HepG2 (cell line): ENCODE measurements around the gene CCDC57. TPM values are rescaled to one million over a fixed set of nuclear protein-coding genes. Genes with fewer than 3 reads are reported as not detected.

Source experiments
- ATAC-seq: fragments of 200-7000 bp; cut with Tn5 transposase; 3 replicates; pipeline ENCODE4 v1.9.1; 2020; ENCODE audit warnings: mild to moderate bottlenecking, moderate library complexity
- BruUV-seq: library from RNA; stranded (reverse); fragments of 400-500 nt; replicated peaks from 2 replicates; lab custom pipeline; 2021; lab: Mats Ljungman, UMichigan
- CTCF ChIA-PET: fragments of 300-600 bp; formaldehyde crosslinking; extraction: SDS; loops from one replicate; lab custom pipeline; 2021; ENCODE audit warnings: low total read pairs, inconsistent platforms, low intra/inter-chr PET ratio; lab: Yijun Ruan, JAX
- POLR2A ChIA-PET: fragments of 350-600 bp; sonication (Branson Sonifier 250); formaldehyde crosslinking; loops from one replicate; lab custom pipeline; 2020; ENCODE audit warnings: antibody characterized with exemption, inconsistent platforms; lab: Yijun Ruan, JAX
- DNase-seq: peaks from one replicate; pipeline ENCODE4 v3.0.0-alpha.2; 2015; ENCODE audit warnings: low spot score
- FAIRE-seq: peaks from 3 replicates; lab custom pipeline; 2011; peaks lifted over from hg19 to GRCh38; lab: Jason Lieb, UNC
- H2AFZ ChIP-seq: one replicate; pipeline ENCODE4 v1.6.1; 2011; ENCODE audit warnings: low read length, inconsistent platforms
- H3K27ac ChIP-seq: fragments of 300-600 bp; 3 replicates; pipeline ENCODE4 v1.8.0; 2011; ENCODE audit warnings: mixed run types, mild to moderate bottlenecking, mixed read lengths, low read length, inconsistent platforms; ENCODE audit not compliant: insufficient read depth; ENCODE audit errors: extremely low read length
- H3K27me3 ChIP-seq, 2 experiments: fragments of 200-600 bp in 1 of 2; 2 replicates in 1 of 2; 3 replicates in 1 of 2; pipeline versions ENCODE4 v1.6.0 to v1.8.0; 2011; ENCODE audit warnings: low read length in 2 of 2, mild to moderate bottlenecking in 2 of 2, moderate library complexity in 2 of 2, inconsistent platforms in 1 of 2; ENCODE audit not compliant: insufficient read depth in 2 of 2, control insufficient read depth in 1 of 2
- H3K36me3 ChIP-seq, 2 experiments: fragments of 200-600 bp in 1 of 2; replicated peaks in 1 of 2; 2 replicates in 1 of 2; 3 replicates in 1 of 2; pipeline versions ENCODE4 v1.5.1 to v1.8.0; 2011; ENCODE audit warnings: low read length in 2 of 2, inconsistent platforms in 1 of 2; ENCODE audit not compliant: insufficient read depth in 2 of 2, control insufficient read depth in 1 of 2
- H3K4me1 ChIP-seq: 2 replicates; pipeline ENCODE4 v1.5.1; 2012; ENCODE audit warnings: low read length, inconsistent platforms; ENCODE audit not compliant: insufficient read depth
- H3K4me2 ChIP-seq: 2 replicates; pipeline ENCODE4 v1.6.0; 2011; ENCODE audit warnings: low read depth, low read length, inconsistent platforms
- H3K4me3 ChIP-seq, 3 experiments: fragments of 200-600 bp in 1 of 3; sonication (generic), shearing (Covaris generic) in 1 of 3; replicated peaks in 1 of 3; 2 replicates each; pipeline ENCODE4 v1.5.1; 2011 to 2016; ENCODE audit warnings: low read length in 3 of 3, inconsistent platforms in 2 of 3, low read depth in 2 of 3, mild to moderate bottlenecking in 2 of 3, control low read depth in 1 of 3, mixed read lengths in 1 of 3; ENCODE audit not compliant: insufficient read depth in 1 of 3
- H3K79me2 ChIP-seq: one replicate; pipeline ENCODE4 v1.6.1; 2011; ENCODE audit warnings: low read length, inconsistent platforms; ENCODE audit not compliant: insufficient read depth
- H3K9ac ChIP-seq: 2 replicates; pipeline ENCODE4 v1.6.0; 2011; ENCODE audit warnings: mild to moderate bottlenecking, low read depth, low read length, inconsistent platforms; ENCODE audit not compliant: insufficient read depth
- H3K9me3 ChIP-seq: 2 replicates; pipeline ENCODE4 v1.5.1; 2012; ENCODE audit warnings: mild to moderate bottlenecking, low read length
- H4K20me1 ChIP-seq: 2 replicates; pipeline ENCODE4 v1.6.0; 2011; ENCODE audit warnings: inconsistent platforms, mild to moderate bottlenecking, low read length, moderate library complexity; ENCODE audit not compliant: insufficient read depth
- AGO2 ChIP-seq: fragments of 200-400 bp; formaldehyde crosslinking; optimal IDR thresholded peaks from 2 replicates; pipeline ENCODE3; 2017; ENCODE audit warnings: mild to moderate bottlenecking, low read depth, low read length, moderate library complexity
- AKAP8 ChIP-seq: sonication (generic); formaldehyde crosslinking; IDR thresholded peaks from 2 replicates; pipeline ENCODE4 v1.5.1; 2020; ENCODE audit warnings: mild to moderate bottlenecking, missing genetic modification reagents
- ATF7 ChIP-seq, 2 experiments: fragments of 450-650 bp in 1 of 2; sonication (generic) in 1 of 2; formaldehyde crosslinking in 1 of 2; IDR thresholded peaks; 2 replicates each; pipeline versions ENCODE4 v1.4.0 to v1.6.1; 2016 to 2020; ENCODE audit warnings: antibody characterized with exemption in 1 of 2, mild to moderate bottlenecking in 1 of 2, missing genetic modification reagents in 1 of 2
- BCL3 ChIP-seq: sonication (generic); formaldehyde crosslinking; IDR thresholded peaks from 2 replicates; pipeline ENCODE4 v1.5.1; 2020; ENCODE audit warnings: mild to moderate bottlenecking, missing genetic modification reagents, moderate library complexity
- HOXA7 ChIP-seq: sonication (generic); formaldehyde crosslinking; IDR thresholded peaks from 2 replicates; pipeline ENCODE4 v1.8.1; 2022; ENCODE audit warnings: mild to moderate bottlenecking, missing genetic modification reagents, moderate library complexity
- KDM2A ChIP-seq: sonication (generic); formaldehyde crosslinking; IDR thresholded peaks from 2 replicates; pipeline ENCODE4 v1.4.0; 2020; ENCODE audit warnings: low read depth, missing genetic modification reagents, borderline replicate concordance
- NFKB2 ChIP-seq: sonication (generic); formaldehyde crosslinking; IDR thresholded peaks from 2 replicates; pipeline ENCODE4 v1.4.0; 2020; ENCODE audit warnings: missing genetic modification reagents, borderline replicate concordance
- RBFOX2 ChIP-seq: fragments of 200-400 bp; formaldehyde crosslinking; IDR thresholded peaks from 2 replicates; pipeline ENCODE4 v1.6.1; 2017; ENCODE audit warnings: low read depth, mild to moderate bottlenecking, low read length
- WIZ ChIP-seq: sonication (generic); formaldehyde crosslinking; IDR thresholded peaks from 2 replicates; pipeline ENCODE4 v1.5.1; 2020; ENCODE audit warnings: mild to moderate bottlenecking, missing genetic modification reagents
- ZC3H13 ChIP-seq: sonication (generic); formaldehyde crosslinking; IDR thresholded peaks from 2 replicates; pipeline ENCODE4 v1.8.1; 2023; ENCODE audit warnings: mild to moderate bottlenecking, missing genetic modification reagents, moderate library complexity
- ZNF687 ChIP-seq: sonication (generic); formaldehyde crosslinking; IDR thresholded peaks from 2 replicates; pipeline ENCODE4 v1.5.1; 2020; ENCODE audit warnings: mild to moderate bottlenecking, missing genetic modification reagents, moderate library complexity
- WGBS: methylation state at CpG from one replicate; pipeline ENCODE4 v1.1.6; 2017; ENCODE audit warnings: low lambda C conversion rate; 5-methylcytosine and 5-hydroxymethylcytosine counted together
- in situ Hi-C: cut with HindIII; loops from 2 replicates; pipeline ENCODE4 v1.10.0; 2017; ENCODE audit warnings: low pct_unique_long_range_greater_than_20kb; ENCODE audit not compliant: extremely low pct_ligation_motif_present
- intact Hi-C: fragments of 100-400 bp; cut with micrococcal nuclease; formaldehyde crosslinking; loops from one replicate; pipeline ENCODE4 v1.10.0; 2022; ENCODE audit not compliant: unreplicated experiment
- polyA plus RNA-seq, 8 experiments: library from polyadenylated mRNA; depleted of rRNA in 3 of 8; stranded (reverse) in 7 of 8; unstranded in 1 of 8; fragments of >200 nt; fragmentation: Illumina TruSeq in 4 of 8; extraction: Trizol in 4 of 8; gene quantifications; 2 replicates each; pipeline versions ENCODE4 v1.2.1 to v1.2.3, GENCODE V29; 2011 to 2016; ENCODE audit warnings: low read depth in 4 of 8, missing spikeins in 1 of 8, mixed read lengths in 1 of 8; ENCODE audit not compliant: insufficient read depth in 1 of 8
- total RNA-seq, 5 experiments: library from RNA; depleted of rRNA; stranded (reverse); fragments of >200 nt; fragmentation: Illumina TruSeq; extraction: Trizol; gene quantifications; 2 replicates each; pipeline ENCODE4 v1.2.3, GENCODE V29; 2016; ENCODE audit warnings: low read depth in 1 of 5
- TF ChIP-seq, protein P1 (sequence below): sonication (generic); formaldehyde crosslinking; IDR thresholded peaks from 2 replicates; pipeline ENCODE4 v1.4.0; 2020; ENCODE audit warnings: missing genetic modification reagents

The CCDC57 gene
- total and polyA plus RNA-seq, 2 of the 13 experiments (the other 11 are each of a cell fraction or from before 2014, with no cell fraction given) = 59.3 to 59.9 TPM

GRCh38 chr17:82237746-82238471 lies 25.3 kb upstream of the CCDC57 start:
- CTCF ChIA-PET = no interaction called here
- in situ Hi-C loops (no loop called here), intact Hi-C loops (loop anchor here (2.0 to 10.0 kb wide), 2 partner anchors 31 to 133 kb away; no protein-coding TSS in a partner anchor)
- FAIRE-seq = no peak
- Histone ChIP-seq H3K4me3 (no peak overlapping the region), H3K9ac (no peak overlapping the region), H3K27me3 (no peaks in the 10 kb centered on the region), H3K4me1 (peaks cover 99% of the 10 kb centered on the region), H2AFZ (no peak overlapping the region), H3K27ac (peak overlapping the region; percentile 11), H3K4me2 (no peak overlapping the region), H3K79me2 (peaks cover 39% of the 10 kb centered on the region), H3K36me3 (peaks cover 35 to 43% of the 10 kb centered on the region in 2 experiments), H3K9me3 (no peaks in the 10 kb centered on the region), H4K20me1 (peaks cover 96% of the 10 kb centered on the region)
- 93% methylated on average over 19 of the region's 34 CpGs for WGBS
- no TSS peak for BruUV-seq
- no peak for ATAC-seq
- POLR2A ChIA-PET = interaction anchor here (1.1 to 1.3 kb wide), 3 partner anchors 9 to 60 kb away, joined by 3 read pairs; partner anchors contain the start of gene SLC16A3
- DNase-seq = no peak
- peak; percentile 5; the same call in 1 of the 2 replicates for TF ChIP-seq ZNF687 (CRISPR knock-in tag)
- 0 out of 2 replicates have a peak, but pooled peaks have one; percentile 17 for TF ChIP-seq AKAP8
- TF ChIP-seq, protein P1, sequence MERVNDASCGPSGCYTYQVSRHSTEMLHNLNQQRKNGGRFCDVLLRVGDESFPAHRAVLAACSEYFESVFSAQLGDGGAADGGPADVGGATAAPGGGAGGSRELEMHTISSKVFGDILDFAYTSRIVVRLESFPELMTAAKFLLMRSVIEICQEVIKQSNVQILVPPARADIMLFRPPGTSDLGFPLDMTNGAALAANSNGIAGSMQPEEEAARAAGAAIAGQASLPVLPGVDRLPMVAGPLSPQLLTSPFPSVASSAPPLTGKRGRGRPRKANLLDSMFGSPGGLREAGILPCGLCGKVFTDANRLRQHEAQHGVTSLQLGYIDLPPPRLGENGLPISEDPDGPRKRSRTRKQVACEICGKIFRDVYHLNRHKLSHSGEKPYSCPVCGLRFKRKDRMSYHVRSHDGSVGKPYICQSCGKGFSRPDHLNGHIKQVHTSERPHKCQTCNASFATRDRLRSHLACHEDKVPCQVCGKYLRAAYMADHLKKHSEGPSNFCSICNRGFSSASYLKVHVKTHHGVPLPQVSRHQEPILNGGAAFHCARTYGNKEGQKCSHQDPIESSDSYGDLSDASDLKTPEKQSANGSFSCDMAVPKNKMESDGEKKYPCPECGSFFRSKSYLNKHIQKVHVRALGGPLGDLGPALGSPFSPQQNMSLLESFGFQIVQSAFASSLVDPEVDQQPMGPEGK (CRISPR knock-in tag) = 0 out of 2 replicates have a peak, but pooled peaks have one; percentile 32
- no peak for TF ChIP-seq ATF7 (IDR thresholded peaks at IDR 0.05)
- 0 out of 2 replicates have a peak, but pooled peaks have one; percentile 43 for TF ChIP-seq ATF7 (CRISPR knock-in tag; IDR thresholded peaks at IDR 0.05)
- TF ChIP-seq BCL3 (CRISPR knock-in tag) = no peak
- 0 out of 2 replicates have a peak, but pooled peaks have one; percentile 30 for TF ChIP-seq WIZ (CRISPR knock-in tag)
- TF ChIP-seq ZC3H13 (CRISPR knock-in tag) = peak; percentile 95; the same call in 1 of the 2 replicates
- 0 out of 2 replicates have a peak, but pooled peaks have one; percentile 15 for TF ChIP-seq NFKB2 (CRISPR knock-in tag)
- peak; percentile 84 for TF ChIP-seq RBFOX2
- TF ChIP-seq KDM2A = 0 out of 2 replicates have a peak, but pooled peaks have one; percentile 13
- no peak for TF ChIP-seq HOXA7
- TF ChIP-seq AGO2 = peak; percentile 89
